Measurements from ENCODE around the gene MYO1A.

DNA sequence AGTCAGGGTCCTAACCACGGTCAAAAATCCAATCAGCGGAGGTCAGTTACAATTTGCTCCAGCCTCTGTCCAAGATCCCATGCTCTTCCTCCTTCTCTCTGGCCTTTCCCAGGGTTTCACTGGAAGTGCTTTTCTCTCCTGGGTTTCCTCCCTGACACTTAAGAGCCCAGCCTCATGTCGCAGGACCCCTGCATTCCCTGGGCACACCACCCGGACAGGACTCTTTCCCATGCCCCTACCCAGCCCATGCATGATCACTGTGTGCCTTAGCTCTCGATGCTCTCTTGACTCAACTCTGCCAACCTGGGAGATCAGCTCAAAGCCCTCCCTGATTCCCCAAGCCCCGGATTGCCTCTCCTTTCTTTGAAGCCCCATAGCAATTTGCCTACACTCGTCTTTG lies 18.1 kb downstream of the MYO1A start:
- TF ChIP-seq EZH2phosphoT487 (IDR thresholded peaks at IDR 0.05; ENCODE audit: low read length): no peak
- no peak for TF ChIP-seq EZH2 (optimal IDR thresholded peaks at IDR 0.05; ENCODE audit: low read depth, low read length)

All from MM.1S (cell line).